Kidney capillary endothelial cell (primary cell): ENCODE data around the gene ZIC4.

ENCODE experiments used
- DNase-seq: peaks from one replicate; pipeline ENCODE4 v3.0.0-alpha.2; 2018; ENCODE audit warnings: low spot score

ZIC4 gene

GRCh38 chr3:147404800-147405230 is 1.5 kb downstream of the ZIC4 start:
- no peak for DNase-seq

DNA sequence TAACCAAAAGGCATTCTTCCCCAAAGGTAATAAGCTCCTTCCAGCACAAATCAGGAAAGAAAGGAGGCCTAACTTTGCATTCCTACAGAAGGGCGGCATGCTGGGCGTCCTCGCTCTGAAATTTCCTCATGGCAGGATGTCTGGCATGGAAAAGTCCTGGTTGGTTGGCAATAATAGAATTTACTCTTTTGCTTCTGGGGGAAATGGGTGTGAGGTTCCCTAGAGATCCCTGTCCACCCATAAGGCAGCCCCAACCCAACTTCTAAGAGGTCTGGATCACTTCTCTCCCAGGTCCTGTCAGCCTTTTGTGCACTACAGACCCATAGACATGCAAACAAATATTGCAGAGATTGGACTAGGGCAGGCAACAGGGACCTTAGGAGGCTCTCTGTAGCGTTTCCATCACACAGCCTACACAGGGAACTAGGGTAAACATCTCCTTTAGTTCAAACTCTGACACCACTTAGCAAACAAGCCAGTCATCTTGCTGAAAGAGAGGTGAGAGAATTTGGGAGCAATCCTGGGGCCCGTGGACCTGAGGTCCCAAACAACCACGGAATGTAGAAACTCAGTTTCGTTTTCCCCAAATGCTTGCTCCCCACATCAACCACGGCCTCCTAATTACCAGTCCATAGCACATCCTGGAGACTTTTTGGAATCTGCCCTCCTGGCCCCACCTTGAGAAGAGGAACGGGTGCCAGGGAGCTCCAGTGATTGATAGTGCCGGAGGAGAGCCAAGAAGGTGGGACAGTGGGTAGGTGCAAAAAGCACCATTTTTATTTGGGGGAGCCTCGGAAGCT is 2.1 kb downstream of the ZIC4 start:
- no peak for DNase-seq

DNA sequence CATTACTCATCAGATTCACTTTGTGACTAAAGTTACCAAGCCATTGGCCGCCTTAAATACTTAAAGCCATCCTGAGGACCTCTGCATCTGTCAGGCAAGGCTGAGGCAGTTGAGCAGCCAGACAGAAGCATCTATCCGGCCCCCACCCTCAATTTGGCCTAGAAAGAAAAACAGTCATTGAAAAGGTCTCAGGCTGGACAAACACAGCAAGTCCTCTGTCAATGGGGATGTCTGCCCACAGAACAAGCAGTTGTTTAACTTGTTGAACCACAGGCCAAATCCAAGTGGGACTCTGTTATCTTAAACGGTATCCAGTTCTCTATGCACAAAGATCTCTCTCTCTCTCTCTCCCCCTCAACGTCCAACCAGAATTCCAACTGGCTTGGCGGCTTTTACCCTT is 2.8 kb downstream of the ZIC4 start:
- DNase-seq: no peak

DNA sequence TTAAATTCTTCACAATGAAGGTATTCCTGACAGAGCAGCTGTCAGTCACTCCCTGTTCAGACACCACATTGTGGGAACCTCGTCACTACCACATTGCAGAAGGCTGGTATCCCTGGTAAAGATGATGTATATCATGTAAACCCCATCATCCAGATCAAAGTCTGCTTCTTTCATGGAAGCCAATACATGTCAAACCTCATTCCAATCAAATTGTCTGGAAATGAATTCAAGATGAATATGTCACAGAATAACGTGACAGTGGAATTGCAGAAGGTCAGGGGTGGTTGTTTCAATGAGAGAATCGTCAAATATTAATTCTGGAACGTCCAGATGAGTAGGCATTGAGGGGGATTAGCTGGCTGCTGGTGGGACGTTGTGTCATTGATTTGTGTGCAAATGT is 4.2 kb downstream of the ZIC4 start:
- DNase-seq: no peak

DNA sequence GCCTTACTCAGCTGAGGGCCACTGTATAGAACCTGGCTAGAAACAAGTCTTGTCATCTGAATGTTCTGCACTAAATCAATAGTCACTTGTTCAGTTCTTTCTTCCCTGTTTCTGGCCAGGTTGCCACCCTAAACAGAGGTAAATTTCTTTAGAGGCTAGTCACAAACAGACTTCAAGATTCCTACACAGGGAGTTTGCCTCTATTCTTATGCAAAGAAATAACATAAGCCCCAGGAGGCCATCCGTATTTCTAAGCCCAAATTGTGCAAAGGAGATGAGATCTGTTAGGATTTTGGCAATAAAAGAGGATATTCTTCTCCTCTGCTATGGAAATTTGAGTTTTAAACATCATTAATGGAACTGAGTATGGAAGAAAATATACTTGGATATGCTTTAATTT is 4.9 kb downstream of the ZIC4 start:
- DNase-seq: no peak

GRCh38 chr3:147400999-147401398 is 5.3 kb downstream of the ZIC4 start:
- no peak for DNase-seq

DNA sequence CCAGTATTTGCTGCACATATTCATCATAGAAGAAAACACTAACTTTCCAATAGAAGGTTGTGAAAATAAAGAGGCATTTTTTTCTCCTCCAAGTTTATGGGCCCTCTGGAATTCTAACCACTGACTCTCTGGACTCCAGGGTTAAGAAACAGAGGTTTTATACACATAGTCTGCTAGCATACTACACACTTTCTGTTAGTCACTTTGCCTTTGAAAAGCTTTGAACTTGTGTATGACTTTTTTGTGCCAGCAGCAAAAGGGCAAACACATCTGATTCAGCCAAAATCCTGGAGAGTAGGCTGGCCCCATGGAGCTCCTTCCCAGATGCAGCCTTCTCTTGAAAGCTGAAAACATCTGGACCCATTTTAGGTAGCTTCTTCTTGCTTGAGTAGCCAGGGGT is 6.2 kb downstream of the ZIC4 start:
- no peak for DNase-seq

DNA sequence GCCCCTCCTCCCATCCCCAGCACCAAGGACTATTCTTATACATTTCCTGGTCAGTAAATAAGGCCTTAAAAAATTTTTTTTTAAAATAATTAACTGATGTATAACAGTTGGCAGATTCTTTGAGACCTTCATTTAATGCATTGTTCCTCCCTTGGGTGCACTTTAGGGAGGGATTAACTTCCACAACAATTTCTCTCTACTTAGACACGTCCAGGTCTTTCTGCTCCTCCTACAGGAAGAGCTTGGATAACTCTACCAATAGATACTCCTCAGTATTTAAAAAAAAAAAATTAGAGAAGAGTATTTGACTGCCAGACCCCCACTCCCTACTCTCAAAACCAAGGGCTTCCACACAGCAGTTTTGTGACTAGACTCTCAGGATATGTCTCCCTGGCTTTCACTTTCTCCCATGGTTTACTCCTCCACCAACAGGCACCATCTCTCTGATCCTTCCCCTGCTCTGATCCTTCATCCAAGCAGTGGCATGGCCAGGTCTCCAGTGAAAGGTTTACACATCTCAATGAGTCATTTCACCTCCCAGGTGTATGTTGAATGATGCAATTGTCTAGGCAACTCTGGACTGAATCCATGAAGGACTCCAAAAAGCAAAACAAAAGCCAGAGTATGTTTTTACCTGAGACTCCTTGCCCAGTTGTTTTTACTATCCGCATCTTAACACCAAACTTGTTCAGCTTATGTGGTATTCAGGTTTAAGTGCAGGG is 7.4 kb downstream of the ZIC4 start:
- no peak for DNase-seq

GRCh38 chr3:147397875-147398812 is 8.2 kb downstream of the ZIC4 start:
- no peak for DNase-seq

DNA sequence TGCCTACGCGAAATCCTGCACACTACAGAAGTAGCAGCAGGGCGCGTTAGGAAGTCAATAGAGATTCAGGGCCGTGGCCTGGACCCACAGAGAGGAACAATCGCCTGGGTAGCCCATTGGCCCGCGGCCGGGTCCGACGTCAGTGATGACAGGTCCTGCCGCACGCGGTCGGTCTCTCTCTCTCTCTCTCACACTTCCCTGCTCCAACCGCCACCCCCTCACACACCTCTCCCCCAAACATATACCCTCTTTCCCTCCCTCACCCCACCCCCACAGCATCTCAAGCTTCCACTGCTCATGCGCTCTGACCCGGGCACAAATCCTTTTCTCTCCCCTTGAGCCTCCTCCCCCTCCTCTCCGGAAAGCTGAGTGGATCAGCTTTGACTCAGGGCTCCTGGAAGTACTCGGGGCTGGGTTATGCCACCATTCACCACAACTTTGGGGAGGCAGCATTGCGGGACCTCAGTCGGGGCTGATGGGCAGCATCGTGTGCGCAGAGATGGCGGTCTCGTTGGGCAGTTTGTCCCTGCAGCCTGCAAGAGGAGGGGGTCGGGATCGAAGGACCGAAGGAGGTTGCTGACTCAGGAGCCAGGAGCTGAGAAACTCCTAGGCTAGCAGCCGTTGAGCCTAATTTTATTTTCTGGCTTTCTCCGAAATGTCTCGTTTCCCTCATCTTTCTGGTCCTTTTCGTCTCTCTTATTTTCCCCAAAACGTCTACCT is 9.0 kb downstream of the ZIC4 start:
- no peak for DNase-seq

DNA sequence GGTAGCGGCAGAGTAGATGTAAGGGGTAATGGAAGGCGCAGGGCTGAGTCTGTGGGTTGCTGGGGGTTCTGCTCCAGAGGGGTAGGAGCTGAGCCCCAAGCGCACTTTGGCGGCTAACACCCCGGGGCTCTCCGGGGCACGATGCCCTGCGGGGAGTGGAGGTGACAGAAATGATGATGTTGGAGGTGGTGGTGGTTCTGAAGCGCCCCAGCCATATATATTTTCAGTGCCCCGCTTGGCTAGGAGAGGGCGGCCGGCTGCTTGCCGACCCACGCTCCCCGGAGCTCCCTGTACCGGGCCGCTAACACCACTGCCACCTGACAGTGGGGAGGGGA is 9.7 kb downstream of the ZIC4 start:
- no peak for DNase-seq

GRCh38 chr3:147395899-147396711 is 10.2 kb downstream of the ZIC4 start:
- DNase-seq: no peak

GRCh38 chr3:147394884-147395225 is 11.5 kb downstream of the ZIC4 start:
- no peak for DNase-seq

GRCh38 chr3:147393943-147394883 is 12.1 kb downstream of the ZIC4 start:
- DNase-seq: no peak

DNA sequence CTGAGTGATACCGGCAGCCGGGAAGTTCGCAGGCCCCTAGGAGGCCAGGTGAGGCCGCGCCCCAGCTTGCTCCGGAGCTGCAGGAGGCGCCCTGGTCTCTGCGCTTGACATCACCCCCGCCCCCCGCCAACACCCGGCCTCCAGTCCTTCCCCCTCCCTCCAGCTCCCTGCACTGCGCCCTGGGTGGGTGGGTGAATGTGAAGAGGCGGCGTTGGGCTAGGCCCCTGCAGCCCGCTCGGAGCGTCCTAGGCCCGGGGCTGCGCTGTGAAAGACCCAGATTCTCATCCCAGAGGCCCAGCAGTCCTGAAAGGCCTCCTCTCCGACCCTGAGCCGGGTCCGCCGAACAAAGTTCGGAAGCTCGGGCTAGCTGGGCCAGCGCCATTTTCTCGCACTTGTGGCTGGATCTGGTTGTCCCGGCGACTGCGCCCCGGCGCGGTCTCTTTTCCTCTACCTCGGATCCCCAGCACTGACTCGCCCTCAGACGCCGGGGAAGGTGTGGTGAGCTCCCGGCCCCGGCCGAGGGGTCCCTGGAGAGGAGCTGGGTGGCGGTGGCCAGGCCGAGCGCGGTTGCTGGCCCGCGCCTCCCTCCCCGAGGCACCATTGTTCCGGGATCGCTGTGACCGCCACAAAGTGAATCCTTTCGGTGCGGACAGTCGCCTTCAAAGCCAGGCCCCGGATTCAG is 12.9 kb downstream of the ZIC4 start:
- DNase-seq: no peak

DNA sequence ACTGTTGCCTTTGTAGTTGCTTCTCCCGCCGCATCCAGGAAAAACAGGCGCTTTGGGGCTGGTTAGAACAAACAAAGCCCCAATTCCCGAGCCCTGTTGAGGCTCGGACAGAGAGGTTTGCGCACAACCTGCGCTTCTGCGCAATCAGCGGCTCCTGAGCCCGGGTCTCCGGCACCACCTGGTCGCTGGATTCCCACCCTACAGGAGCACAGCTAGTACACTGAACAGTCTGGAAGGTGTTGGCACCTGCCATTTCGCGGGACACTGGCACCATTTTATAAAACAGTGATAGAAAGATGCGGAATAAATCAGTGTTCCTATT is 13.8 kb downstream of the ZIC4 start:
- no peak for DNase-seq

- DNase-seq: no peak
These were observed 14.3 kb downstream of the ZIC4 start for GRCh38 chr3:147391781-147392624.
